ENCODE results near the gene PTPN2.

PTPN2 gene

DNA sequence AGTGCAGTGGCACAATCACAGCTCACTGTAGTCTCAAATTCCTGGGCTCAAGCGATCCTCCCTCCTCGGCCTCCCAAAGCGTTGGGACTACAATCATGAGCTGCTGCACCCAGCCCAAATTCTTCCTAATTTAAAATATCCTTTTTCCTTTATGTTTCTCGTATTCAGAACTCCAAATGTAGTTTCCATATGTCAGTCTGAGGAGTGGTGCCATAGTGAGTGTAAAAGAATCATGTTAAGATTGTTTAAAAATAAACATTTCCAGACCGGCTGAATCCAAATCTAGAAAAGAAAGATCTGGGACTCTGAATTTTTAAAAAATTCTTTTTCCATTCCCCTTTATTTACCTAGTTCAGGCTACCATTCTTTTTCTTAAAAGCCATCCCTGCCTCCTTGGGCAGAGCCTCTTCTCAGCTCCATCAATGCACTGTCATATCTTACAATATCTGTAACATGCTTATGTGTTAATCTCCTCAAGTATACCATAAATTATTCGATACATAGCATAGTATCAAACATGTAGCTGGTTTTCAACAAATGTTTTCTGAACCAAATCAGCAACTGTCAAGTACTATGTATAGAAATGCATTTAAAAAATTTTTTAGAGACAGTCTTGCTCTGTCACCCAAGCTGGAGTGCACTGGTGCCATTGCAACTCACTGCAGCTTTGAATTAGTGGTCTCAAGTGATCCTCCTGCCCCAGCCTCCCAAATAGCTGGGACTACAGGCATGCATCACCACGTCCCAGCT is 31.3 kb downstream of the PTPN2 start:
- Histone ChIP-seq H3K9me3 (no peaks in the 10 kb centered on the region), H3K27me3 (no peaks in the 10 kb centered on the region), H3K36me3 (no peaks in the 10 kb centered on the region), H3K4me3 (ENCODE audit: low read depth, low read length) (no peak overlapping the region), H3K4me1 (no peaks in the 10 kb centered on the region)
- no peak for DNase-seq
- TF ChIP-seq, protein P1, sequence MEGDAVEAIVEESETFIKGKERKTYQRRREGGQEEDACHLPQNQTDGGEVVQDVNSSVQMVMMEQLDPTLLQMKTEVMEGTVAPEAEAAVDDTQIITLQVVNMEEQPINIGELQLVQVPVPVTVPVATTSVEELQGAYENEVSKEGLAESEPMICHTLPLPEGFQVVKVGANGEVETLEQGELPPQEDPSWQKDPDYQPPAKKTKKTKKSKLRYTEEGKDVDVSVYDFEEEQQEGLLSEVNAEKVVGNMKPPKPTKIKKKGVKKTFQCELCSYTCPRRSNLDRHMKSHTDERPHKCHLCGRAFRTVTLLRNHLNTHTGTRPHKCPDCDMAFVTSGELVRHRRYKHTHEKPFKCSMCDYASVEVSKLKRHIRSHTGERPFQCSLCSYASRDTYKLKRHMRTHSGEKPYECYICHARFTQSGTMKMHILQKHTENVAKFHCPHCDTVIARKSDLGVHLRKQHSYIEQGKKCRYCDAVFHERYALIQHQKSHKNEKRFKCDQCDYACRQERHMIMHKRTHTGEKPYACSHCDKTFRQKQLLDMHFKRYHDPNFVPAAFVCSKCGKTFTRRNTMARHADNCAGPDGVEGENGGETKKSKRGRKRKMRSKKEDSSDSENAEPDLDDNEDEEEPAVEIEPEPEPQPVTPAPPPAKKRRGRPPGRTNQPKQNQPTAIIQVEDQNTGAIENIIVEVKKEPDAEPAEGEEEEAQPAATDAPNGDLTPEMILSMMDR (IDR thresholded peaks at IDR 0.05; ENCODE audit: low read depth, low read length) = no peak

DNA sequence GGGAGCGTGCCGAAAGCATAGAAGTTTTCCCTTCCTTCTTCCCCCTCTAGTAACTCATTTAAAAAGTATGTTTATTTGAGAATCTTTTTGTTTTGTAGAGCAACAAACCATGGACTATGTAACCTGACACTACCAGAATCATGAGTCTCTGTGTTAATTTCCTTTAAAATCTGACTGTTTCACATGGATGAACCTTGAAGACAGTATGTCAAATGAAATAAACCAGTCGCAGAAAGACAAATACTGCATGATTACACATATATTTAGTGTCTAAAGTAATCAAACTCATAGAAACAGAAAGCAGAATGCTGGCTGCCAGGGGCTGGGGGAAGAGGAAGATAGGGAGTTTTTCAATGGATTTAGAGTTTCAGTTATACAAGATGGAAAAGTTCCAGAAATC is 32.3 kb downstream of the PTPN2 start:
- Histone ChIP-seq H3K36me3 (no peaks in the 10 kb centered on the region), H3K4me3 (ENCODE audit: low read depth, low read length) (no peak overlapping the region), H3K27me3 (no peaks in the 10 kb centered on the region), H3K4me1 (no peaks in the 10 kb centered on the region), H3K9me3 (no peaks in the 10 kb centered on the region)
- no peak for DNase-seq
- TF ChIP-seq, protein P1 (IDR thresholded peaks at IDR 0.05; ENCODE audit: low read depth, low read length) = no peak

DNA sequence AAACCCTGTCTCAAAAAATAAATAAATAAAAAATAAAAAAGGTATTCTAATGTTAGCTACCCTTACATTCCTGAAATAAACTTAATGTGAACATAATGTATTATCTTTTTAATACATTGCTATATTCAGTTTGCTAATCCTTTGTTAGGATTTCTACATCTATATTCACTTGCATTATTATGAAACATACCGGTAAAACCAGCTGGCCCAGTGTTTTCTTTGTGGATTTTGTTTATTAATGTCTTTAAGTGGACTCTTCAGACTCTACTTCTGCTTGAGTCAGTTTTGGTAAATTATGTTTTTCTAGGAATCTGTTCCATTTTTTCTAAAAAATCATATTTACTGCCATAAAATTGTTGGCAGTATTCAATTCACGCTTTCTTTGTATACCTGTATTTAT is 34.5 kb downstream of the PTPN2 start:
- no peaks in the 10 kb centered on the region for H3K4me1 ChIP-seq
- H3K4me3 ChIP-seq (ENCODE audit: low read depth, low read length) = no peak overlapping the region
- H3K36me3 ChIP-seq = no peaks in the 10 kb centered on the region
- H3K27me3 ChIP-seq = no peaks in the 10 kb centered on the region
- H3K9me3 ChIP-seq = no peaks in the 10 kb centered on the region
- DNase-seq = no peak
- TF ChIP-seq, protein P1 (IDR thresholded peaks at IDR 0.05; ENCODE audit: low read depth, low read length) = no peak

DNA sequence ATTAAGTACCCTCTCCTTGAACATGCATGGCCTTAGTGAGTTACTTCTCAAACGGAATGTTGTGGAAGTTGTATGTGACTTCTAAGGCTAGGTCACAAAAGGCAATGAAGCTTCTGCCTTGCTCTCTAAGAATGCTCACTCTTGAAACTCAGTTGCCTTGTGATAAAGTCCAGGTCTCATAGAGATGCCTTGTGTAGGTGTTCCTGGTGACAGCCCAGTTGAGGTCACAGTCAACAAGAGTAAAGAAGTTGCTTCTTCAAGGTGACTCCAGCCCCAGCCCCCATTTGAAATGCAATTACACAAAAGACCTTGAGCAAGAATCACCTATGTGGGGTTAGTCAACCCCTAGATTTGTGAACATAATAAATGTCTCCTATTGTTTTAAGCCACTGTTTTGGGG is 35.6 kb downstream of the PTPN2 start:
- TF ChIP-seq, protein P1 (IDR thresholded peaks at IDR 0.05; ENCODE audit: low read depth, low read length) = no peak
- Histone ChIP-seq H3K4me1 (no peaks in the 10 kb centered on the region; the same call in 1 of the 2 replicates), H3K36me3 (no peaks in the 10 kb centered on the region), H3K27me3 (no peaks in the 10 kb centered on the region), H3K9me3 (no peaks in the 10 kb centered on the region), H3K4me3 (ENCODE audit: low read depth, low read length) (no peak overlapping the region)
- no peak for DNase-seq

DNA sequence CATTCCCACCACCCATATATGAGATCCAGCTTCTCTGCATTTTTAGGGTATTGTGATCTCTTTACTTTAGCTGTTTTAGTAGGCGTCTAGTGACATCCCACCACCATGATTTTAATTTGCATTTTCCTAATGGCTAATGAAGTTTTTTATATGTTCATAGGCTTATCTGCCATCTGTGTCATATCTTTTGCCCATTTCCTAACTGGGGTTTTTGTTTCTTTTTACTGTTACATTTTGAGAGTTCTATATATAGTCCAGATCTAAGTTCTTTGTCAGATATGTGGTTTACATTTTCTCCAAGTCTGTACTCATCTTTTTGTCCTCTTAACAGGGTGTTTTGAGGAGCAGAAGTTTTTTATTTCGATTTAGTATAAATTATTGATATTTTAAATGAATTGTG is 39.6 kb downstream of the PTPN2 start:
- no peak overlapping the region for H3K4me3 ChIP-seq (ENCODE audit: low read depth, low read length)

More for the DNA sequence above, 39.6 kb downstream of the PTPN2 start:
- TF ChIP-seq, protein P1 (IDR thresholded peaks at IDR 0.05; ENCODE audit: low read depth, low read length) = no peak
- Histone ChIP-seq H3K4me1 (no peaks in the 10 kb centered on the region; the same call in 1 of the 2 replicates), H3K27me3 (no peaks in the 10 kb centered on the region), H3K36me3 (no peaks in the 10 kb centered on the region), H3K9me3 (no peaks in the 10 kb centered on the region)
- DNase-seq = no peak
